ENCODE measurements around the gene TEK. TPM values are rescaled to one million over a fixed set of nuclear protein-coding genes. Genes with fewer than 3 reads are reported as not detected.
A peak's percentile ranks its signal among the peaks of the same experiment; 100 is the strongest.

Gene TEK
- total and polyA plus RNA-seq, 8 donors = 0.56 to 25.5 (median 2.0) TPM; not detected in 1

DNA sequence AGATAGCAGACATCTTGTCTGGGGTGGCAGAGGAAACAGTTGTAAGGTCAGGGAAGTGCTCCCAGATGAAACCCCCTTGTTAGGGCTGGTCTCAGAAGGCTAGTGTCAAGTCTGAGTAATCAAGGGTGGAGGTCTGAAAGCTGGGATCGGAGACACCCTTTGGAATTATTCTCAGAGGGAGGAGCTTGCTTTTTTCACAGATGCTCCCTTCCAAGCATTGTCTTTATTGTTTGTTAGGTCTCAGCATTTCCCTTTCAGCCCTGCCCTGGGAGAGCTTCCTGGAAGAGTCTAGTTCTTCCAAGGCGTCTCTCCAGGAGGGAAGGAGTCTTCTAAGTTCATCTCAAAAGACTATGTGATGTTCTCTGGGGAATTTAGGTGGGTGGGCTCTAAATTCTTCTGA, 3.2 kb downstream of the TEK start:
- TF ChIP-seq POLR2AphosphoS5 (IDR thresholded peaks at IDR 0.05) = no peak
- no peak for TF ChIP-seq POLR2A (IDR thresholded peaks at IDR 0.05)
- no peaks in the 10 kb centered on the region for H3K36me3 ChIP-seq
- intact Hi-C loops (cut with DNase I; ENCODE audit: low total_unique reads) = no loop called here
- 79 to 90% (median 88%) methylated on average over 2 of the region's 2 CpGs for WGBS, 5 donors
- no peak overlapping the region for H3K4me3 ChIP-seq
- peaks cover 0 to 6% (median under 1%) of the 10 kb centered on the region in 4 donors for H3K4me1 ChIP-seq
- peak overlapping the region in 1 of 5 donors; percentile 14 for H3K27ac ChIP-seq
- H3K27me3 ChIP-seq = no peaks in the 10 kb centered on the region
- DNase-seq = no peak
- no peaks in the 10 kb centered on the region for H3K9me3 ChIP-seq

DNA sequence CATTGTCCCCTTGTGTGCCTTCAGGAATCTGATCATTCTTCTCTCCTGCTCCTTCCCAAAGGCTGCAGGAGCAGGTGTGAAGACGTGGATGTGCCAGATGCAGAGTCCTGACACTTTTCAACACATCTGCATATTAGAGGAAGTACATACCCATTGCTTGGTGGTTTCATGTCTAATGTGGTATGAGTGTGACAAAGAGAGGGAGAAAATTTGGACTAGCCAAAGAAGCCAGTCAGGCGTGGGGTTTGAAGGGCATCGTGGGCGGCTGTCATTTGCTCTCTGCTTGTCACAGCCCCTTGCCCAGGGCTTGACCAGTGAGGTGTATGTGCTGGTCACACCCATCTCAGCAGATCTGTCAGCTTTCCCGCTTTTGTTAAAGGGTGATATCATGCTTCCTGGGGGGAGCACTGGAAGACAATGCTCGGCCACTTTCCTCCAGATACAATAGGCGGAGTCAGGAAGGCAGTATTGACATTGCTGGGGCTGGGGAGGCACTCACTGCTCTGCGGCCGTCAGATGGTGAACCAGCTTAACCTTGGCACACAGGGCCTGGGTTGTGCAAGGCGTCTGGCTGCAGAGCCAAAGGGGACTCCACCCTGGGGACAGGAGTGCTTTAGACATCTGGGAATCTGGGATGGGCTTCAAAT, 8.6 kb downstream of the TEK start:
- peaks cover 0 to 13% (median 2%) of the 10 kb centered on the region in 4 donors for H3K4me1 ChIP-seq
- TF ChIP-seq, protein P1, sequence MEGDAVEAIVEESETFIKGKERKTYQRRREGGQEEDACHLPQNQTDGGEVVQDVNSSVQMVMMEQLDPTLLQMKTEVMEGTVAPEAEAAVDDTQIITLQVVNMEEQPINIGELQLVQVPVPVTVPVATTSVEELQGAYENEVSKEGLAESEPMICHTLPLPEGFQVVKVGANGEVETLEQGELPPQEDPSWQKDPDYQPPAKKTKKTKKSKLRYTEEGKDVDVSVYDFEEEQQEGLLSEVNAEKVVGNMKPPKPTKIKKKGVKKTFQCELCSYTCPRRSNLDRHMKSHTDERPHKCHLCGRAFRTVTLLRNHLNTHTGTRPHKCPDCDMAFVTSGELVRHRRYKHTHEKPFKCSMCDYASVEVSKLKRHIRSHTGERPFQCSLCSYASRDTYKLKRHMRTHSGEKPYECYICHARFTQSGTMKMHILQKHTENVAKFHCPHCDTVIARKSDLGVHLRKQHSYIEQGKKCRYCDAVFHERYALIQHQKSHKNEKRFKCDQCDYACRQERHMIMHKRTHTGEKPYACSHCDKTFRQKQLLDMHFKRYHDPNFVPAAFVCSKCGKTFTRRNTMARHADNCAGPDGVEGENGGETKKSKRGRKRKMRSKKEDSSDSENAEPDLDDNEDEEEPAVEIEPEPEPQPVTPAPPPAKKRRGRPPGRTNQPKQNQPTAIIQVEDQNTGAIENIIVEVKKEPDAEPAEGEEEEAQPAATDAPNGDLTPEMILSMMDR (IDR thresholded peaks at IDR 0.05) = no peak
- TF ChIP-seq POLR2A (IDR thresholded peaks at IDR 0.05) (no peak), POLR2AphosphoS5 (IDR thresholded peaks at IDR 0.05) (peak in 2 of 3 donors; percentile 71 to 78)
- H3K27me3 ChIP-seq = no peaks in the 10 kb centered on the region
- H3K36me3 ChIP-seq = no peaks in the 10 kb centered on the region
- H3K4me3 ChIP-seq = no peak overlapping the region
- H3K27ac ChIP-seq = peak overlapping the region; percentile 20 to 74 (median 36)
- no peaks in the 10 kb centered on the region for H3K9me3 ChIP-seq
- DNase-seq = peak; percentile 70 to 89
- intact Hi-C loops (cut with DNase I; ENCODE audit: low total_unique reads) = no loop called here
- 18 to 42% (median 36%) methylated on average over 9 to 10 of the region's 10 CpGs for WGBS, 5 donors

DNA sequence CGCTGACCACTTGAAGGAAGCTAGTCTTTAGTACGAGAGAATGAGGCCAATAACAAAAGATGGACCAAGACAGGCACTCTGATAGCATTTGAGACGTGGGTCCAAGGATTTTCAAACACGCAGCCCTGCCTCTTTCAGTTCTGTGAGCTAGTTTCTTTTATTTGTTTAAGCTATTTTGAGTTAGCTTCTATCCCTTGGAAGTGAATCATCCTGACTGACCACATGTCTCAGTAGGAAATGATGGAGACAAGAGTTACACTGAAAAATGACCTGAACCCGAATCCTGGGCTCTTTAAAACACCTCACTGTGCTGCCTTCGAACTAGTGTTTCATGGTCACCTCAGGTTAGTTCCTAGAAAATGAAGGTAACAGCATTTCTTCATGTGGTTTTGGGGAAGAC, 9.9 kb downstream of the TEK start:
- intact Hi-C loops (cut with DNase I; ENCODE audit: low total_unique reads) = no loop called here

DNA sequence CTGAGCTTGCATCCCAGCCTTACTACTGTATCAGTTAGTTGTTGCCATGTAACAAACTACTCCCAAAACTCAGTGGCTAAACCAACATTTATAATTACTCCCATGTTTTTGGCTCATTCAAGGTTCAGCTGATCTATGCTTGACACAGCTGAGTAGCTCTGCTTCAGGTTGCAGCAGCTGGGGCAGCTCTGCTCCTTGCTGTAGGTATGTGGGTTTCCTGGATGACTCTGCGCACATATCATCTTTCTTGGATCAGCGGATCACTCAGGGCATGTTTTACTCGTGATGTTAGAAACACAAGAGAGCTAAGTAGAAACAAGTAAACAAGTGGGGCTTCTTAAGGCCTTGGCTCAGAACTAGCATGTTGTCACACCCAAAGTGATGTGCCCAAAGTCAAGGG, 15.1 kb downstream of the TEK start:
- Histone ChIP-seq H3K36me3 (no peaks in the 10 kb centered on the region), H3K4me1 (peaks cover 0 to 20% (median 15%) of the 10 kb centered on the region in 4 donors), H3K27ac (no peak overlapping the region), H3K4me3 (no peak overlapping the region), H3K9me3 (no peaks in the 10 kb centered on the region), H3K27me3 (no peaks in the 10 kb centered on the region)
- DNase-seq = no peak
- TF ChIP-seq POLR2A (IDR thresholded peaks at IDR 0.05) = no peak
- no peak for TF ChIP-seq POLR2AphosphoS5 (IDR thresholded peaks at IDR 0.05)
- no peak for TF ChIP-seq EP300 (IDR thresholded peaks at IDR 0.05)
- TF ChIP-seq, protein P1 (IDR thresholded peaks at IDR 0.05) = no peak
- 61 to 98% (median 89%) methylated on average over 3 of the region's 3 CpGs for WGBS, 5 donors
- intact Hi-C loops (cut with DNase I; ENCODE audit: low total_unique reads) = no loop called here

More for the DNA sequence above, 9.9 kb downstream of the TEK start:
- no peaks in the 10 kb centered on the region for H3K36me3 ChIP-seq
- H3K4me1 ChIP-seq = peaks cover 0 to 13% (median 2%) of the 10 kb centered on the region in 4 donors
- H3K9me3 ChIP-seq = no peaks in the 10 kb centered on the region
- 77 to 88% (median 80%) methylated on average over 6 of the region's 6 CpGs for WGBS, 5 donors
- peak overlapping the region in 2 of 5 donors; percentile 3 to 25 for H3K27ac ChIP-seq
- H3K4me3 ChIP-seq = no peak overlapping the region
- TF ChIP-seq POLR2AphosphoS5 (IDR thresholded peaks at IDR 0.05) (no peak), EP300 (IDR thresholded peaks at IDR 0.05) (no peak), POLR2A (IDR thresholded peaks at IDR 0.05) (no peak)
- TF ChIP-seq, protein P1 (IDR thresholded peaks at IDR 0.05) = no peak
- no peak for DNase-seq
- no peaks in the 10 kb centered on the region for H3K27me3 ChIP-seq

DNA sequence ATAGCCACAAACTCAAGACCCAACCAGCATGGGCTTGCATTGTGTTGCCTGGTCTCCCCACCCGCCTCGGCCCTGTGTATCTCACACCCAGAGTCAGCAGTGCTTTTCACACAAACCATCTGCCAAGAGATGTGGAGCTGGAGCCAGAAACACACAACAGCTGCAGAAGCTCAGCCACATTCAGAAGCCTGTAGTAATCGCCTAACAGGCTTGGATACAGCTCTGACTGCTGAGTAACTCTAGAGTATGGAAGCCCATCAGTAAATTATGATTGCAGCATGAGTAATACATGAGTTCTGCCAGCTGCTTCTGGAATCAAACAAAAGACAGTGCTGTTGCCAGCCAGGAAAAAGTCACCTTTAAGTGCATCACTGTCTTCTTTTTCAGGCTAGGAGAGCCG, 16.0 kb downstream of the TEK start:
- WGBS, 5 donors = 36 to 52% (median 44%) methylated on average over 4 of the region's 4 CpGs
- intact Hi-C loops (cut with DNase I; ENCODE audit: low total_unique reads) = no loop called here
- Histone ChIP-seq H3K27ac (peak overlapping the region in 4 of 5 donors; percentile 27 to 48 (median 38)), H3K4me1 (peaks cover 0 to 20% (median 15%) of the 10 kb centered on the region in 4 donors), H3K9me3 (no peaks in the 10 kb centered on the region), H3K27me3 (no peaks in the 10 kb centered on the region), H3K36me3 (no peaks in the 10 kb centered on the region), H3K4me3 (no peak overlapping the region)
- TF ChIP-seq POLR2AphosphoS5 (IDR thresholded peaks at IDR 0.05) (peak; percentile 25 to 90 (median 67)), POLR2A (IDR thresholded peaks at IDR 0.05) (no peak)
- peak; percentile 31 to 93 for DNase-seq

Data from stomach (tissue), 9 donors.